Aorta (tissue), 5 donors: ENCODE results near the gene TFDP3. TPM values are rescaled to one million over a fixed set of nuclear protein-coding genes. Genes with fewer than 3 reads are reported as not detected.

Experiments
- ATAC-seq: fragments of 200-7000 bp; cut with Tn5 transposase; one replicate; pipeline ENCODE4 v1.9.1; 2022; ENCODE audit warnings: moderate library complexity; ENCODE audit not compliant: low FRiP score
- DNase-seq, 2 donors: peaks; one replicate each; pipeline ENCODE4 v3.0.0-alpha.2; 2020
- H3K27ac ChIP-seq, 2 donors: one replicate each; pipeline ENCODE4 v1.5.1; 2013; ENCODE audit warnings: low read length in 2 of 2, mild to moderate bottlenecking in 2 of 2, moderate library complexity in 2 of 2, control low read depth in 1 of 2, inconsistent platforms in 1 of 2, low read depth in 1 of 2
- H3K27me3 ChIP-seq, 2 donors: one replicate each; pipeline ENCODE4 v1.6.1; 2013; ENCODE audit warnings: control low read depth in 1 of 2, low read length in 1 of 2, mild to moderate bottlenecking in 1 of 2, moderate library complexity in 1 of 2; ENCODE audit not compliant: insufficient read depth in 2 of 2, control insufficient read depth in 1 of 2
- H3K36me3 ChIP-seq, 2 donors: one replicate each; pipeline ENCODE4 v1.6.1; 2013; ENCODE audit warnings: control low read depth in 1 of 2, low read length in 1 of 2, mild to moderate bottlenecking in 1 of 2; ENCODE audit not compliant: insufficient read depth in 2 of 2, control insufficient read depth in 1 of 2
- H3K4me1 ChIP-seq, 2 donors: one replicate each; pipeline ENCODE4 v1.6.1; 2013; ENCODE audit warnings: low read length in 2 of 2, control low read depth in 1 of 2, mild to moderate bottlenecking in 1 of 2, moderate library complexity in 1 of 2; ENCODE audit not compliant: insufficient read depth in 2 of 2, control insufficient read depth in 1 of 2
- H3K4me3 ChIP-seq, 2 donors: one replicate each; pipeline ENCODE4 v1.5.1; 2013; ENCODE audit warnings: low read length in 2 of 2, control low read depth in 1 of 2, mild to moderate bottlenecking in 1 of 2
- H3K9me3 ChIP-seq: one replicate; pipeline ENCODE4 v1.6.1; 2013; ENCODE audit warnings: mild to moderate bottlenecking, low read length; ENCODE audit not compliant: control insufficient read depth
- WGBS, 2 donors: extraction: QIAGEN DNeasy Blood & Tissue Kit; methylation state at CpG; one replicate each; pipeline ENCODE4 v1.1.7; 2013; 5-methylcytosine and 5-hydroxymethylcytosine counted together
- intact Hi-C, 2 donors: fragments of 100-400 bp; cut with DNase I; formaldehyde crosslinking; loops; one replicate each; pipeline versions ENCODE4 v1.14.2 to v1.15.0; 2022
- polyA plus RNA-seq, 2 donors: library from polyadenylated mRNA; stranded (reverse); fragments of 200-250 nt; gene quantifications; one replicate each; pipeline ENCODE4 v1.2.3, GENCODE V29; 2013
- total RNA-seq, 2 donors: library from RNA; stranded (reverse); fragmentation: NEBNext Ultra II Directional; extraction: Animal tissue kit (Norgen Biotek cat#: 25700); gene quantifications; one replicate each; pipeline ENCODE4 v1.2.1, GENCODE V29; 2021
- donor health status: healthy with polysubstance abuse.
- donor health status: Bipolar disorder and iron deficiency.
- donor health status: DM: no; HTN: no; CAD: no.
- donor health status: DM: no; HTN: no; CAD: no.
- donor health status: DM: yes; HTN: yes; CAD: no.

TFDP3 gene
- total and polyA plus RNA-seq, 4 donors: not detected

DNA sequence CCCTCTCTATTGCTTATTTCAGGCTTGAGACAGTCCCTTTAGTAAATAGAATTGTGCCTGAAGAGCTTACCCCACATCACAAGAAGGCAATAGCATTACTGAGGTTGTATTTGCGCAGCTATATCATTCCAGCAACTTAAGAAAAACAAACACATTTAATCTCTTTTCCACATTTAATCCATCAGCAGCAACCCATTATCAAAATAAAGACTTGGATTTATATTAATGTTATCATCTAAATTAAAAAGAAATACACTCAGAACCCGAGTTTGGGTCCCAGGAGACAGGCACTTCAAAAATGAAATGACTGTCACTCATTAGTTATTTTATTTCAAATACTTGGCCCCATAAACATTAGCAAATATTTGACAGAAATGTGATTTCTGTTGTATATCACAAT, 10.4 kb downstream of the TFDP3 start:
- no peak overlapping the region for H3K27ac ChIP-seq
- intact Hi-C loops: no loop called here
- H3K4me3 ChIP-seq: no peak overlapping the region
- no peaks in the 10 kb centered on the region for H3K4me1 ChIP-seq
- H3K36me3 ChIP-seq: no peaks in the 10 kb centered on the region
- ATAC-seq: no peak
- no peaks in the 10 kb centered on the region for H3K9me3 ChIP-seq
- no peak for DNase-seq
- WGBS, 2 donors: 53 to 70% methylated on average over 2 of the region's 2 CpGs
- H3K27me3 ChIP-seq: no peaks in the 10 kb centered on the region

DNA sequence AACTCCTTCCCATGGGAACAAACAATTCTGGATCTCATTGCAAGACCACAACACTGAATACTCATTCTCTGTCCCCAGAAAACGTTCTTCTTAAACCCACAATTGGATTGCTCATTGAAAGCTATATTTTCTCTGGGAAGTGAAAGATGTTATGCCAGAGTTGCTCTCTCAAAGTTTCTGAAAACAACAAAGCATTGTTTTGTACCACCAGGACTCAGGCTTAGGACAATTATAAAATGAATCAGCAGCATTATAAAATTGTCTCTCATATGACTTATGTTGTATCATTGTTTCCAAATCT, 26.5 kb downstream of the TFDP3 start:
- WGBS, 2 donors: 19 to 29% methylated on average over 1 of the region's 1 CpG
- Histone ChIP-seq H3K36me3 (no peaks in the 10 kb centered on the region), H3K4me3 (no peak overlapping the region), H3K27me3 (no peaks in the 10 kb centered on the region), H3K27ac (no peak overlapping the region), H3K9me3 (no peaks in the 10 kb centered on the region), H3K4me1 (no peaks in the 10 kb centered on the region)
- intact Hi-C loops: no loop called here
- DNase-seq (no peak), ATAC-seq (no peak)

GRCh38 chrX:133190877-133191738, 27.0 kb downstream of the TFDP3 start:
- Histone ChIP-seq H3K27me3 (no peaks in the 10 kb centered on the region), H3K36me3 (no peaks in the 10 kb centered on the region), H3K4me3 (no peak overlapping the region), H3K4me1 (no peaks in the 10 kb centered on the region), H3K27ac (no peak overlapping the region), H3K9me3 (no peaks in the 10 kb centered on the region)
- DNase-seq (no peak), ATAC-seq (no peak)
- 74 to 87% methylated on average over 10 of the region's 10 CpGs for WGBS, 2 donors
- intact Hi-C loops: no loop called here

- no peaks in the 10 kb centered on the region for H3K4me1 ChIP-seq
- intact Hi-C loops: no loop called here
- no peak for DNase-seq
- H3K9me3 ChIP-seq: no peaks in the 10 kb centered on the region
- H3K27me3 ChIP-seq: no peaks in the 10 kb centered on the region
- H3K4me3 ChIP-seq: no peak overlapping the region
- no peak for ATAC-seq
- no peak overlapping the region for H3K27ac ChIP-seq
- no peaks in the 10 kb centered on the region for H3K36me3 ChIP-seq
- 66 to 75% methylated on average over 8 of the region's 8 CpGs for WGBS, 2 donors
These were observed 29.0 kb downstream of the TFDP3 start for GRCh38 chrX:133189195-133189594.

DNA sequence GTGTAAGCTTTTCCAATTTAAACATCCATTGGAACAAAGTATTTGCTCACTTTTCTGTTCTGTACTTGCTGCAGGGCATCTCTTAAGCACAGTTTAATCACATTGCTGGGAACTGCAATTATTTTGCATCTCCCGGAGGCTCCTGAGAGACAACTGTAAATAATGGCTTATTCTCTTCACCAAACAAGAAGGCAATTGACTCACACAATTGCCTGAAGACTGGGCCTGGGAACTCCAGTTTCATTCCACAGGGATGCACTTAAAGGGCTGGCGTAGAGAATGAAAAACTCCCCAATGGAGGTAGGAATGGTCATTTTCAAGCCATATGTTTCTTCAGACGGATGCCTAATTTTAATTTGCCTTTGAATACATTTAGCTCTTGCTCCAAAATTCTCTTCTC, 29.5 kb downstream of the TFDP3 start:
- no peaks in the 10 kb centered on the region for H3K9me3 ChIP-seq
- ATAC-seq (no peak), DNase-seq (no peak)
- no peak overlapping the region for H3K27ac ChIP-seq
- H3K4me1 ChIP-seq: no peaks in the 10 kb centered on the region
- no peaks in the 10 kb centered on the region for H3K27me3 ChIP-seq
- WGBS, 2 donors: 59 to 78% methylated on average over 3 of the region's 3 CpGs
- no peaks in the 10 kb centered on the region for H3K36me3 ChIP-seq
- H3K4me3 ChIP-seq: no peak overlapping the region
- intact Hi-C loops: no loop called here

GRCh38 chrX:133185938-133186337, 32.2 kb downstream of the TFDP3 start:
- Histone ChIP-seq H3K27me3 (no peaks in the 10 kb centered on the region), H3K36me3 (no peaks in the 10 kb centered on the region), H3K27ac (no peak overlapping the region), H3K4me3 (no peak overlapping the region), H3K4me1 (no peaks in the 10 kb centered on the region), H3K9me3 (no peaks in the 10 kb centered on the region)
- no peak for ATAC-seq
- intact Hi-C loops: no loop called here
- WGBS, 2 donors: 72 to 86% methylated on average over 2 of the region's 2 CpGs
- DNase-seq: no peak

DNA sequence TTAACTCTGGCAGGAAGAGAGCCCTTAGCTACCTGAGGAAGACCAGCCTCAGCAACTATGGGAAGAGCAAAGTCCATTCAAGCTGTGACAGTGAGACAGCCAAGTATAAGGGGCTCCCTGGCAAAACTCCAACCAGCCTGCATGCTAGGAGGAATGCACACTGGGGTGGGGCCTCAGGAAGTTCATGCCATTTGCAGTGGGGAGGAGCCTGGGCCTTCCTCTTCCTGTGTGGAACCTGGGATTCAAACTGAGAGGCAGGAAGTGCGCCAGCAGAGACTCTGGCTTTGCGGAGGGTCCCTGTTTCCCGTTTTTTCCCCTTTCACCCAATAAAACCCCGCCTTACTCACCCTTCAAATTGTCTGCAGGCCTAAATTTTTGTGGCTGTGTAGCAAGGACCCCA, 33.0 kb downstream of the TFDP3 start:
- ATAC-seq: no peak
- Histone ChIP-seq H3K27ac (no peak overlapping the region), H3K27me3 (no peaks in the 10 kb centered on the region), H3K4me3 (no peak overlapping the region), H3K9me3 (no peaks in the 10 kb centered on the region), H3K4me1 (no peaks in the 10 kb centered on the region), H3K36me3 (no peaks in the 10 kb centered on the region)
- no peak for DNase-seq
- WGBS, 2 donors: 65 to 96% methylated on average over 4 of the region's 4 CpGs
- intact Hi-C loops: no loop called here

DNA sequence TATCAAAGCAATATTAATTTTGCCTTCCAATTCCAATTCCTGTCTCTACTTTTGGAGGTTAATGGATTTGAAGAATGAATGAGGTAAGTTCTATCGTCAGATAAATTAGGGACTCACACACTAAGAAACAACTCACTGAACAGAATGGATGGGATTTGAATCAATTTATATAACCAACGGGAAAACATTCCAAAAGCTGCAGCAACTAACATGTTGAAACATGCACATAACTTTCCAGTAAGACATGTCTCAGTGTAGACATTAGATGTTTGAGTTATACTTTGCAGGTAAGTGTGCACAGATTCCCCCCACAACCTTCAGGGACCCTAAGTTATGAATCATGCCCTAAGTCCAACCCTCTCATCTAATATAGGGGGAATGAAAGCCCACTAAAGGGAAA, 34.3 kb downstream of the TFDP3 start:
- DNase-seq (no peak), ATAC-seq (no peak)
- H3K36me3 ChIP-seq: no peaks in the 10 kb centered on the region
- intact Hi-C loops: no loop called here
- H3K9me3 ChIP-seq: no peaks in the 10 kb centered on the region
- no peaks in the 10 kb centered on the region for H3K4me1 ChIP-seq
- no peak overlapping the region for H3K27ac ChIP-seq
- no peaks in the 10 kb centered on the region for H3K27me3 ChIP-seq
- WGBS, 2 donors: 72 to 86% methylated on average over 2 of the region's 2 CpGs
- no peak overlapping the region for H3K4me3 ChIP-seq

DNA sequence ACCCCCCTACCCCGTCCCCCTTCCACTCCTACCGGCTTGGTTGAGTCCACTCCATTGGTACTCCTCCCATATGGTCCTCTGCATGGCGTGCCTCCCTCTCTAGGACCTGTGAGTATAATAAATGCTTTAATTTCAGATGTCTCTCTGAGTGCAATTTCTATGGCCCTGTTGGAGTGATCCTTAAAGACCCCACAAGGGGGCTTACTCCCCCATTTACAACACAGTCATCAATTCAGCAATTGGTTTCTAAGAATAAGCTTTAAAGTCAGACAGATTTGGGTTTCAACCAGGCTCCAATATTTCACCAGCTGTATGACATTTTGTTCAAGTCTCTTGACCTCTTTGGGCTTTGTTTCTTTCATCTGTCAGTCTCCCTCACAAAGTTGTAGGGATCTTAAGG, 38.7 kb downstream of the TFDP3 start:
- ATAC-seq (no peak), DNase-seq (no peak)
- Histone ChIP-seq H3K27me3 (no peaks in the 10 kb centered on the region), H3K36me3 (no peaks in the 10 kb centered on the region), H3K4me3 (no peak overlapping the region), H3K4me1 (no peaks in the 10 kb centered on the region), H3K27ac (no peak overlapping the region), H3K9me3 (no peaks in the 10 kb centered on the region)
- WGBS, 2 donors: 55 to 92% methylated on average over 3 of the region's 3 CpGs
- intact Hi-C loops: no loop called here
